ENCODE results near the gene YES1.

YES1 gene

DNA sequence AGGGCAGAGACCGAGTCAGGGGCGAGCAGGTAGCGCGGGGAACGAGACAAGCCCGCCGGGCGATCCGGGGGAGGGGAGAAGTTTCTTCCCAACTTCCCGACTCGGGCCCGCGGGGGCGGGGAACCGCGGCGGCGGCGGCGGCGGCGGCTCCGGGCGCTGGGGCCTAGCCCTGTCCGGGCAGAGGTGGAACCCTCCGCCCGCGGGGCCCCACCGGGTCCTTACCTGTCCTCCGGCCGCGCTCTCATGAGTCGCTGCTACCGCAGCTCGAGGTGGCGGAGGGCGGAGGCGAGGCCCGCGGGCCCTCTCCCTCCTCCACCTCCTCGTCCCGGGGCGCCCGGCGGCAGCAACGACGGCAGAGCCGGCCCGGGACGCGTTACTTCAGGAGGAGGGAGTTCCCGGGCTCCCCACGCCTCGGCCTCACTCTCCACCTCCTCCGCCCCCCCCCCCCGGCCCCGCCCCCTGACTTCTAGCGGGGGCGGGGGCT is at the start of gene YES1:
TSS of gene YES1 (minus strand) at position 351 of the 484 bp plus-strand sequence. CDS start 55,415 bp downstream, outside the sequence.
- no peak for FAIRE-seq

DNA sequence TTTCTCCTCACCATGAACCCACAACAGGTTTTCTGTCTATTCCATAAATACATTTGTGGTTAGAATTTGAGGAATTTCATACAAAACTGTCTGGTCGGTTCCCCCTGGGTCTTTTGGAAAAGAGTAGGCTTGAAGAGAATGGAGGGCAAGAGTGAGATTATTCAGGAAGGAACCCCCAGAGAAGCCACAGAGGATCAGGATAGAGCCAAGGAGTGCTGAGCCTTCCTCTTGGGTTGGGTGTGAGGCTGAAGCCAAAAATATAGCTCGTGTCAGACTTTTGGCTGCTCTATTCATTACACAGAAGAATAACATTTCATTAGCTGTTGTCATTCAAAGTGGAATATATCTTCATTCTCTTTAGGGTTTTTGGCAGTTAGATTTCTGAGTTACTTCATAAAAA is 45.9 kb upstream of the YES1 start:
- FAIRE-seq = no peak

DNA sequence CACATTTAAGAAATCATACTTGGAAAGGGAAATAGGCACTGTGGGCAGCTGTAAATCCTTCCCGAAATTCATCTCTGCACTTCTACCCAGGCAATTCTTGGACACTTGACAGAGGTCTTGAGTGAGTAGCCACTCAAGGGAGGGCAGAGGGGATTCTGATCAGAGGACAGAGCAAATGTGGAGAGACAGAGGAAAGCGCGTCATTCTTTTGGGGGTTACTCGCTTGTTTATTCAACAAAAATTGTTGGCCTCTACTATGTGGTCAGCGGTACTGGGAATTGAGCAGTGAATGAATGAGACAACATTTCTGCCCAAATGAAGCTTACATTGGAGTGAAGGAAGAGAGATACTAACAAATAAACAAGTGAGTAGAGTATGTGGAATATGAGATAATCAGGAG is 41.4 kb upstream of the YES1 start:
- FAIRE-seq = no peak

DNA sequence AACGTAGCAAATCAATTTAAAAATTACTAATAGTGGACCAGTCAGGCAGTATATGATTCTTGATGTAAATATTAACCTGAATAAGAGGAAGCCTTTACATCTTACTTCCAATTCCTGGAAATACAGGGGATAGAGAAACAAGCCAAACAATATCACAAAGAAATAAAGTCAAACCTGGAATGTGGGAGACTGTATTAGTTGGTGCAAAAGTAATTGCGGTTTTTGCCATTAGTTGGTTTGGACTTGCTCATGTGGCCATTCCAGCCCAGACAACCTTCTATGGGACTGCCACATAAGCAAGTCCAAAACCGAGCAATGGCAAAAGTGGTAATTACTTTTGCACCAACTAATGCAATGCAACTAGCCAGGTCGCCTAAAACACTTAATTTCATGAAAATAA is 38.9 kb upstream of the YES1 start:
- FAIRE-seq = no peak

DNA sequence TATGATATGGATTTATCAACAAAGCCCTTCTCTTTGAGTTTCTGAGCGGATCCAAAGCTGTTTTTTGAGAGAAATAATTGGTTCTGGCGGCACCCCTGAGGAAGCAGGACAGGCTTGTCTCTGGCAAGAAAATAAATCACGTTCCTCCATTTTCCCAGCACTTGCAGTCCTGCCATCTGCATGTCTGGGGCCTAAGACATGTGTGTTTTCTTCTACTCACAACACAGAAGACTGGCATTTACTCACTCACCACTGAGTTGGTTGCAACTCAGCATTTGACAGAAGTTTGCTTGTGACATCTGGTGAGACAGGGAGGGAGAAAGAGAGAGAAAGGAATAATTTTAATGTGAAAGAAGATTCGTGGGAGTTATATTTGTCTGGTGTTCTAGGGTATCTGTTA is 37.0 kb upstream of the YES1 start:
- no peak for FAIRE-seq

DNA sequence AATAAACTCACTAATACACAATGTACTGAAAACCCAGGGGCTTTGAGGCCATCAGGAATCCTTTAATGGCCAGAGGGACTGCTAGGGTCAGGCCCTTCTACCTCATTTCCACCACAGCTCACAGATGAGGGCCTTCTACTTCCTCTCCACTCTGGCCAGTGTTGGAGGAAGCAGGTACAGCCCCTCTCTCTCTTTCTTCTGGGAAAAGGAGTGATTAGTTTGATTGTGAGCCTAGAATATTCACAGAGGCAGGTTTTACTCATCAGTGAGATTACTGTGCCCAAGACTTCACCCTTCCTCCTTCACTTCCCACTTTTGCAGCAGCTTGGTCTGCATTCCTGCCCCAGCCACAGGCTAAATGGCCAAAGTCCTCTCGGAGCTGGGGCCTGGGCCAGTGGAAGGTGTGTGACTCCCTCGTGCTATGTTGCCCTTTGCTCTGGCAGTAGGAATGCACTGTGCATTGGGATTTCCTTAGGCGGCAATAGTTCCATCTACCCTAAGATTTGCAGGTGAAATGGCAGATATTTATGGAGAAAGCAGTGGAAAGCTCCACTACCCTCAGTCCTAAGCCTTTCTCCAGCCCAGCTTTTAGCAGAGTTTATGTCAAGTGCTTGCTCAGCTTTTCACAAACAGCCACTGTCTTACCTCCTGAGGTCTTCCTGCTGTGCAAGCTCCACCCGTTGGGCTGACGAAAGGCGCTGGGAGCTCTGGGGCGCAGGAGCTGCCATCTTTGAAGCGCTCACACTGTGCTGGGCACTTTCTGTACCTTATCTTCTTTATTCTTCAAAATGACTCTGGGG is 36.2 kb upstream of the YES1 start:
- FAIRE-seq = no peak

DNA sequence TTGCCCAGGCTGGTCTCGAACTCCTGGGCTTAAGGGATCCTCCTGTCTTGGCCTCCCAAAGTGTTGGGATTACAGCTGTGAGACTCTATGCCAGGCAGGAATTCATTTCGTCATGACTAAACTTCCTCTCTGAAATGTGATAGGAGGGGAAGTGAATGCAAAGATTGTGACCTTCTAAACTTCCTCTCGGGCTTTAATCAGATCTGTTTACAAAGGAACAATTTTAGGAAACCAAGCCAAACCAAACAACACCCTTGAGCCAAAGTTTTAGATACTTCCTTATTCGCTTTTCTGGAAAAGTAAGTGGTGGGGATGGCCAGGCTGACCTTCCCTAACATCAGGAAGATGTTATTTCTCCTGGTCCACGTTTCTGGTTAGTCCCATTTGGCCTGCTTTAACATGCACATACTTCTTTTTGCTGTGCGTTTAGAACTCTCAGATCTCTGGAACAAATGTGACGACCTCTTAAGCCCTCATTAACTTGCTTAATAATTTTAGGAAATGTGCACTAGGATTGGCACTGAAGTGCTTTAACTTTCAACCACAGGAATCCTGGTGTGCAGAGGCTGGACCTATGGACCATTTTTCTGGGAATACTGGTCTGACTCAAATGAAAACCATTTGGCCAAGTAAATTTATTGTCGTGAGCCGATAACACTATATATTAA is 33.2 kb upstream of the YES1 start:
- FAIRE-seq = no peak

DNA sequence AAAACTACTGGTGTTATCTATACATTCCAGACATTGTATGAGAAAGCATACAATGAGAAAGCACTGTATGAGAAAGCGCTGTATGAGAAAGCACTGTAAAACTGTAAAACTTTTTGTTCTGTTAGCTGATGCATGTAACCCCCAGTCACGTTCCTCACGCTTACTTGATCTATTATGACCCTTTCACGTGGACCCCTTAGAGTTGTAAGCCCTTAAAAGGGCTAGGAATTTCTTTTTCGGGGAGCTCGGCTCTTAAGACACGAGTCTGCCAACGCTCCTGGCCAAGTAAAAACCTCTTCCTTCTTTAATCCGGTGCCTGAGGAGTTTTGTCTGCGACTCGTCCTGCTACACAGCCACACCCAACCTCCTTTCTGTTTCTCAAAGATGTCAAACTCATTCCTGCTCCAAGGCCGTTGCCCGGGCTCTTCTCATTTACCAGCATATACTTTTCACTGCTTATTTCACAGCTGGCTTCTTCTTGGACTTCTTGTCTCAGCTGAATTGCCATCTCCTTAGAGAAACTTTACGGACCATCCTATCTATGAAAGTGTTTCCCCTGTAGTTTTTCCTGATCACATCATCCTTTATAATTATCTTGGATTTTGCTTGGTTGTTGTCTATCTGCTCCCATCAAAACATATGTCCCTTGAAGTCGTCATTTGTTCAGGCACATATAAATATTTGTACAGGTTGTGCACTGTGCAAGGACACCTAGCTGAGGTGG is 29.8 kb upstream of the YES1 start:
- FAIRE-seq = no peak

DNA sequence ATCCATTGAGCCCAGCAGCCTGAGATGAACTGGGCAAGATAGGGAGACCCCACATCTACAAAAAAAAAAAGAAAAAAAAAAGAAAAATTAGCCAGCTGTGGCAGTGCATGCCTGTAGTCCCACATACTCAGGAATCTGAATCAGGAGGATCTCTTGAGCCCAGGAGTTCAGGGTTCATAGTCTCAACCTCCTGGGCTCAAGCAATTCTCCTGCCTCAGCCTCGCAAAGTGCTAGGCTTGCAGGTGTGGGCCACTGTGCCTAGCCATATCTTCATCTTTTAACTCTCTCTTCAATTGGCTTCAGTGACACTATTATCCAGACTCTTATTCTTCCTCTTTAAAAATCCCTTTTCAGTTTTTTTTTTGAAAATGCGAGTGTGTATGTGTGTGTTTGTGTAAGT is 28.5 kb upstream of the YES1 start:
- no peak for FAIRE-seq

DNA sequence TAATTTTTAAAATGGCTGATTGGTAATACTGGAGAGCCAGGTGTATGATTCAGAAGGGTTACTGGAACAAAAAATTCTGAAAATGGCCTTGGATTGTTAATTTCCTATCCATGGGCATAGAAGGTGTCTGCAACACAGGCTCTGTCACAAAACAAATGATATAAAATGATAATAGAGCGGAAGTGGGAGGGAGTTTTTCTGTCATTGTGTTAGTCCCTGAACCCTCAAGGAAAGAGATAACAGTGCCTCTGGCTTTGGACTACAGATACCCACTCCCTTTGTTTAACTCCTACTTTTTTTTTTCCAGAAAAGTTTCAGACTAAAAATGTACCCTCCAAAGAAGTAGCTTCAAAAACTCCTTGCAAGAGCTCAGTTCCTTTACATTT is 28.0 kb upstream of the YES1 start:
- no peak for FAIRE-seq

DNA sequence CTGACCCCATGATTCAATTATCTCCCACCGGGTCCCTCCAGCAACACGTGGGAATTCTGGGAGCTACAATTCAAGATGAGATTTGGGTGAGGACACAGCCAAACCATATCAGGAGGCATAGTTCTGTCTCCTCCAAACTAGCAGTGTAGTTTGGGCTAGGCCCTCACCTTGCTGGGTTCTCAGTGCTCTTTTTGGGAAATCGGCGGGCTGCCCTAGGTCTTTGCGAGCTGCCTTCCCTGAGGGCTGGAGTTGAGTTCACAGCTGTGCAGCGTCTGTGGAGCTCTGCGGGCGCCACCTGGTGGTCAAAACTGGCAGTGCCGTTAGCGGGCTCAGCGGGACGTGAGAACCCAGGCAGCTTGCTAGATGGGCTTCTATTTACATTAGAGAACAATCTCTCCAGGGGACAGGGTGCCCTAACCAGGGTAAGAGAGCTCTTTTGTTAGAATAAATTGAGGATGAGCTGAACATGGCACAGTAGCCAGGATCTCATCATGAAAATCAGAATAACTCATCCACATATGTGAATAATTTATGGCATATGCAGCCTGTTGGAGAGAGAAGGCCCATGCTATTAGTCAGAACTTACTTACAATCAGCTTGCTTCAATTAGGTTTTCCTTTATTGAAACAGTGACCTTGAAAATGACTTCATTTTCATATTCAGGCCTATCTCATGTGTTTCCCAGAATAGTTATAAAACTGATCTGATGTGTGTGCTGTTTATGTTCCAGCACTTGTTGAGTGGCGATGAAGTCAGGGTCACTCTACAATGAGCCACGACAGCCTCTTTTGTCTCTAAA is 27.4 kb upstream of the YES1 start:
- no peak for FAIRE-seq

DNA sequence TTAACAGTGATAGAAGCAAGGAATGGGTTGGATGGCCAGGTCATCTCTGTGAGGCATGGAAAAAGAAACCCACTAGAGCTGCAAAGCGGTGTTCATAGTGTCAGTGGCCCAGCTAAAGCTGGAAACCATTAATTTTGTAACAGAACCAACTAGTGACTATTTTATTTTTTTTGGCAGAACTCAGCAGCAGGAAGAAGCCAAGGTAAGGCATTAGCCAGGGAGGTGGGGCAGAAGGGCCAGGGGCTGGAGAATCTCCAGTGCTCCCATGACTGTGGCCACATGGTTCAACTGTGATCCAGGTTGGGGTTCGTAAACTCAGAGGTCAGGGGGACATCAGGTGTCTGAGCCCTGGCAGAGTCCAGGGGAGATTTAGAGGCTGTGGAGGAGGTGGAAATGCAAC is 25.9 kb upstream of the YES1 start:
- no peak for FAIRE-seq

DNA sequence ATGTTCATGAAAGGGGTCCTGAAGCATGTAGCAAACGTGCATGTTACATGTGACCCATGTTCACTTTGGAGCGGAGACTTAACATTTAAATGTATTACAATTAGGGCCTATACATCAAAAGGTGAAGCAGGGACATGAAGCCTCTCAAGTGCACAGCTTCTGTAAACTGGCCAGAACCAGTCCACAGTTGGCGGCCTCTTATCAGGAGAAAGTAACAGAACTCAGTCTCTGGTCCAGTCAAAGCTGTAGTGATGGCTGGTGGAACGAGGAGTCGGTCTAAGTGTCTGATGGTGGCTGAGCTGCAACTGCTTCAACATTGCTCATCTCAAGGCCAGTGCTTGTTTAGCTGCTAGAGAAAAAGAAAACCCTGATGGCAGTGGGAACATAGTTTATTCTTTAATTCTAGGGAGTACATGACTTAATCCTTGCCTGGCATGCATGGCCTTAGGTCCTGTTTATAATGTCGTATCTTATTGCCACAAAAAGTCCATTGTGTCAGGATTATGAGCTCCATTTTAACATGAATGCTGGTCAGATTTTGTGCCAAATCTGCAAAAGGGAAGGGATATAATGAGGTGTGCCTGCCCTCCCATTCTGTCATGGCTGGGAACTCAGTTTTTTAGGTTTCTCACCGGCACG is 22.2 kb upstream of the YES1 start:
- FAIRE-seq = no peak

DNA sequence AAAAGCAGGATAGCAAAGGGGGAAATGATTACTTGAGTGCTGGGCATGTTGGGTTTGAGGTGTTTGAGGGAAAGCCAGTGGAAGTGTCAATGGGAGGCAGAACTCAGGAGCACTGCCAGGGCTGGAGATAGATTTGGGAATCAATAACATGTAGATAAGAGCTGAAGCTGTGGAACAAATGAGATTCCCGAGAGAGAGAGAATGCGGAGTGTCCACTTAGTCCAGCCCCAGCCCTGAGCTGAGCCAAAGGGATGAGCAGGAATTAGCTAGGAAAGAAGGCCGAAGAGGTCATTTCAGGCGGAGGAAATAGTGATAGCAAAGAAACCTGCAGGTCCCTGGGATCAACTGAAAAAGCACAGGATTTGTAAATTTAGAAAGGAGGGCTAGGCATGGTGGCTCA is 21.2 kb upstream of the YES1 start:
- FAIRE-seq = no peak

DNA sequence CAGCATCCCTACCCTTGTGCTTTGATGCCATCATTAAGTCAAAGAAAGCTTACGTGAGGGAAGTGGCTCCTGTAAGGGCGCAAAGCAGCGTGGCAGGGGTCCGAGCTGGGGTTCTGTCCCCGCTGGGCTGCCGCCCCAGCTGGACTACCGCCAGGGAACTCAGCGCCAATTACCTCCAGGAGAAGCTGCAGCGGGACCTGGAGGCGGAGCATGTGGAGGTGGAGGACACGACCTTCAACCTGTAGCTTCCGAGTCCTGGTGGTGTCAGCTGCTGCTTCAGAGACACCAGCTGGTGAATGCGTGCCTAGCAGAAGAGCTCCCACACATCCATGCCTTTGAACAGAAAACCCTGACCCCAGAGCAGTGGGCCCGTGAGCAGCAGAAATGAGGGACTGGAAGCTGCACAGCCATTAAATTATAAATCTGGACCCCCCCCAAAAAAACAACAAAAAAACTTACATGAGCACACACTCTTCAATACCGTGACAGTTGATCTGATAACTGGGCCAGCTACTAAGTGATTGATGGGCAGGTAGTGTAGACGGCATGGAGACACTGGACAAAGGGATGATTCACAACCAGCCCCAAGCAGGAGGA is 20.1 kb upstream of the YES1 start:
- FAIRE-seq = no peak

DNA sequence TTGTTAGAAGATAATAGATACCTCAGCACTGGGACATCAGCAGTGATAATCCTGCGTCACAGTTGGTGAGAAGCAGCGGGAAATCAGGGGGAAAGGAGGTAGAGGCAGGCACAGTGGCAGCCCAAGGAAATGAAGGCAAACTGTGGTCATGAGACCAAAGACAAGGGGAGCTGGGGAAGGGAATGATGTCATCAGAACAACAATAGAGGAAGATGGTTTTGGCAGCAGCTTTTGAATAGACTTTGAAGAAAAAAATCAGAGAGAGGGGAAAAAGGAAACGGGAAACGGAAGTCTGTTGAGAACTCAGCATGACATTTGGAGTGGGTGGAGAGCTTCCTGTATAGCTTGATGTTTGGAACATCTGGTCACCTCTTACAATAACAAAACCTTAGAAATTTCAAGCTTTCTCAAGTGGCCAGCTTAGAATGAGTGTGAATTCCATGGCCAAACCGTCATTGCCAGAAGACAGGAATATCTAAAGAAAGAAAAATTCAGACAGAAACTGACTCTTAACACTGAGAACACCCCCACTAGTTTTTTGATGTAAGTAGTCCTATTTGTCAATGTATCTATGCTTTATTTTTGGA is 18.4 kb upstream of the YES1 start:
- no peak for FAIRE-seq

DNA sequence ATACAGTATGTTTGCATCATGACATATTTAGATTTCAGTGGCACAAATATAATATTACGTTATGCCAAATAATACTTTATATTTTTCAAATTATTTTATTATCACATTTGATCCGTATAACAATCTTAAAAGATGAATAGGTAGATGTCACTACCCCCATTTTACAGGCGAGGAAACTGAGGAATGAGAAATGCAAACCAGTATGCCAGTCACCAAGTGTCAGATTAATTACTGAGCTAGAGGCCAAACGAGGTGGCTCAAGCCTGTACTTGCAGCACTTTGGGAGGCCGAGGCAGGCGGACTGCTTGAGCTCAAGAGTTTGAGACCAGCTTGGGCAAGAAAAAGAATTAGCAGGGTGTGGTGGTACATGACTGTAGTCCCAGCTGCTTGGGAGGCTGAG is 17.4 kb upstream of the YES1 start:
- no peak for FAIRE-seq

DNA sequence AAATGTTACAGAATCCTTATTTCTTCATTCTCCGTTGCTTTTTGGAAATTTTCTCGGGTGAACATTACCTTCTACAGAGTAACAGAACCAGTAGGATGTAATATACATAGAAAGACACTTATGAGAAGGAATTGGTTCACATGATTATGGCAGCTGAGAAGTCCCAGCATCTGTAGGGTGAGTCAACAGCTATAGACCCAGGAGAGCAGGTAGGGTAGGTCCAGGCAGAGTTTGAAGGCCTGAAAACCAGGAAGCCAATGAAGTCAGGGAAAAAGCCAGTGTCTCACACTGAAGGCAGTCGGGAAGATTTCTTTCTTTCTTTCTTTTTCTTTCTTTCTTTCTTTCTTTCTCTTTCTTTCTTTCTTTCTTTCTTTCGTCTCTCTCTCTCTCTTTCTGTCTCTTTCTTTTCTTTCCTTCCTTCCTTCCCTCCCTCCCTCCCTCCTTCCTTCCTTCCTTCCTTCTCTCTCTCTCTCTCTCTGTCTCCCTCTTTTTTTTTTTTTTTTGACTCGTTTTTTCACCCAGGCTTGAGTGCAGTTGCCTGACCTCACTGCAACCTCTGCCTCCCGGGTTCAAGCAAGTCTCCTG is 15.1 kb upstream of the YES1 start:
- FAIRE-seq = no peak

DNA sequence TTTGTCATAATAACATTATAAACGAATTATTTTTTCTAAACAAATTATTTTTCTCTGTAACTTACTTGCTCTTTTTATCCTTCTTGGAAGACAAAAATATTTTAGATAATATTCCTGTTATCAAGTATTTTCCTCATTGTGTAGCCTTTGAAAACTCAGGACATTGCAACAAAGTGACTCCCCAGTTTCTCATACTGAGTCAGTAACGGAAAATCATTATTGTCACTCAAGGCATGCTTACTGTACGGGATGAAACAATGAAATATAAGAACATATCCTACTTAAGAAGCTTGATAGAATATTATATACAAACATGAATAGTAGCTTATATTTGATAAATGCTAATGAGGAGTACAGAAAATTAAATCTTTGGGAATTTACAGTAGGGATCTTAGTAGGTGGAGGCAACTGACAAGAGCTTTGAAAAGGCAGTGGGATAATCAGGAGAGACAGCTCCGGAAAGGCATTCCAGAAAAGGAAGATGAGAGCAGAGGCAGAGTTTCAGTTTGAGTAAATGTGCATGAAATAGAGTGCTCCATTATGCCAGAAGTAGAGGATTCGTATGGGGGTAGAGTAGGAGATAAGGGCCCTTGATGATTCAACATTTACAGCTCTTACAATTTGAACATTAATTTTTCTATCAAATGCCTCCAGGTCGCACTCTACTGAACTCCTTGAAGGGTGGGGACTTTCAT is 14.0 kb upstream of the YES1 start:
- no peak for FAIRE-seq

DNA sequence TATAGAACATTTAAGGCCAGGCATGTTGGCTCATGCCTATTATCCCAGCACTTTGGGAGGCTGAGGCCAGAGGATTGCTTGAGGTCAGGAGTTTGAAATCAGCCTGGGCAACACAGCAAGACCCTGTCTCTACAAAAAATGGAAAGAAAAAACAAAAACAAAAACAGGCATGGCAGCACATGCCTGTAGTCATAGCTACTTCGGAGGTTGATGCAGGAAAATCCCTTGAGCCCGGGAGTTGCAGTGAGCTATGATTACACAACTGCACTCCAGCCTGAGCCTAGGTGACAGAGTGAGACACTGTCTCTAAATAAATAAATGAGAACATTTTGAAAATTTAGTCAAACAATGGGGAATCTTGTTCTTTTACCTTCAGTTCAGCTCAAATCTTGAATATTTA is 12.1 kb upstream of the YES1 start:
- no peak for FAIRE-seq
